Activated T-helper 1 cell treated with anti-CD3 and anti-CD28 coated beads, Interleukin-12 subunit alpha, Interleukin-12 subunit beta, Interleukin-2, Interleukin-4 antibody, amounts not matched to agents 30 ng/mL and 10 ng/mL and 1 ng/mL, durations not matched to agents 14 hours and 24 hours and 36 hours (primary cell): ENCODE data around the gene MEP1B. TPM values are rescaled to one million over a fixed set of nuclear protein-coding genes. Genes with fewer than 3 reads are reported as not detected.
"Not testable (repeated sequence)": the region's sequence is repeated elsewhere in the genome, so short reads cannot be mapped to it uniquely, and the experiment has no call there.

Experiments used
- DNase-seq: peaks from one replicate; pipeline ENCODE4 v3.0.0; 2021; ENCODE audit warnings: low spot score
- H3K27ac Mint-ChIP-seq: one replicate; pipeline ENCODE4 v1.8.0; 2021; ENCODE audit warnings: mild to moderate bottlenecking, mixed read lengths
- H3K27me3 Mint-ChIP-seq: one replicate; pipeline ENCODE4 v1.8.0; 2022; ENCODE audit warnings: mild to moderate bottlenecking, moderate library complexity, mixed read lengths; ENCODE audit not compliant: insufficient read depth
- H3K36me3 Mint-ChIP-seq: one replicate; pipeline ENCODE4 v1.8.0; 2021; ENCODE audit warnings: low read depth, mixed read lengths
- H3K4me1 Mint-ChIP-seq: one replicate; pipeline ENCODE4 v1.8.0; 2021; ENCODE audit warnings: low read depth, mixed read lengths
- H3K4me3 Mint-ChIP-seq: one replicate; pipeline ENCODE4 v1.8.0; 2021; ENCODE audit warnings: mild to moderate bottlenecking, moderate library complexity, mixed read lengths
- H3K9me3 Mint-ChIP-seq: one replicate; pipeline ENCODE4 v1.8.0; 2021; ENCODE audit warnings: mixed read lengths
- intact Hi-C: fragments of 100-400 bp; cut with micrococcal nuclease; formaldehyde crosslinking; loops from one replicate; pipeline ENCODE4 v1.15.1; 2024
- total RNA-seq: library from RNA; stranded (reverse); gene quantifications from 2 replicates; pipeline ENCODE4 v1.2.3, GENCODE V29; 2022

The MEP1B gene
- total RNA-seq, 1 donor from 2014 or later: not detected

GRCh38 chr18:32176745-32177144, 13.1 kb upstream of the MEP1B start:
- DNase-seq, H3K4me3 Mint-ChIP-seq, intact Hi-C loops, H3K4me1 Mint-ChIP-seq, H3K27ac Mint-ChIP-seq, H3K9me3 Mint-ChIP-seq, H3K36me3 Mint-ChIP-seq, H3K27me3 Mint-ChIP-seq: not testable (repeated sequence)

- no peaks in the 10 kb centered on the region for H3K27me3 Mint-ChIP-seq
- intact Hi-C loops: no loop called here
- H3K36me3 Mint-ChIP-seq: no peaks in the 10 kb centered on the region
- no peaks in the 10 kb centered on the region for H3K4me1 Mint-ChIP-seq
- DNase-seq: no peak
- no peaks in the 10 kb centered on the region for H3K9me3 Mint-ChIP-seq
- H3K4me3 Mint-ChIP-seq: no peak overlapping the region
- H3K27ac Mint-ChIP-seq: no peak overlapping the region
Measured at GRCh38 chr18:32177530-32177929, 12.3 kb upstream of the MEP1B start.

GRCh38 chr18:32183503-32183902, 6.3 kb upstream of the MEP1B start:
- no peak for DNase-seq
- no peaks in the 10 kb centered on the region for H3K36me3 Mint-ChIP-seq
- H3K4me1 Mint-ChIP-seq: no peaks in the 10 kb centered on the region
- no peak overlapping the region for H3K4me3 Mint-ChIP-seq
- intact Hi-C loops: no loop called here
- no peaks in the 10 kb centered on the region for H3K27me3 Mint-ChIP-seq
- peaks cover 8% of the 10 kb centered on the region for H3K9me3 Mint-ChIP-seq
- no peak overlapping the region for H3K27ac Mint-ChIP-seq

GRCh38 chr18:32190209-32190608, 370 bp downstream of the MEP1B start:
- no peaks in the 10 kb centered on the region for H3K9me3 Mint-ChIP-seq
- no peak overlapping the region for H3K4me3 Mint-ChIP-seq
- intact Hi-C loops: no loop called here
- no peak overlapping the region for H3K27ac Mint-ChIP-seq
- no peak for DNase-seq
- H3K36me3 Mint-ChIP-seq: no peaks in the 10 kb centered on the region
- no peaks in the 10 kb centered on the region for H3K27me3 Mint-ChIP-seq
- H3K4me1 Mint-ChIP-seq: no peaks in the 10 kb centered on the region

DNA sequence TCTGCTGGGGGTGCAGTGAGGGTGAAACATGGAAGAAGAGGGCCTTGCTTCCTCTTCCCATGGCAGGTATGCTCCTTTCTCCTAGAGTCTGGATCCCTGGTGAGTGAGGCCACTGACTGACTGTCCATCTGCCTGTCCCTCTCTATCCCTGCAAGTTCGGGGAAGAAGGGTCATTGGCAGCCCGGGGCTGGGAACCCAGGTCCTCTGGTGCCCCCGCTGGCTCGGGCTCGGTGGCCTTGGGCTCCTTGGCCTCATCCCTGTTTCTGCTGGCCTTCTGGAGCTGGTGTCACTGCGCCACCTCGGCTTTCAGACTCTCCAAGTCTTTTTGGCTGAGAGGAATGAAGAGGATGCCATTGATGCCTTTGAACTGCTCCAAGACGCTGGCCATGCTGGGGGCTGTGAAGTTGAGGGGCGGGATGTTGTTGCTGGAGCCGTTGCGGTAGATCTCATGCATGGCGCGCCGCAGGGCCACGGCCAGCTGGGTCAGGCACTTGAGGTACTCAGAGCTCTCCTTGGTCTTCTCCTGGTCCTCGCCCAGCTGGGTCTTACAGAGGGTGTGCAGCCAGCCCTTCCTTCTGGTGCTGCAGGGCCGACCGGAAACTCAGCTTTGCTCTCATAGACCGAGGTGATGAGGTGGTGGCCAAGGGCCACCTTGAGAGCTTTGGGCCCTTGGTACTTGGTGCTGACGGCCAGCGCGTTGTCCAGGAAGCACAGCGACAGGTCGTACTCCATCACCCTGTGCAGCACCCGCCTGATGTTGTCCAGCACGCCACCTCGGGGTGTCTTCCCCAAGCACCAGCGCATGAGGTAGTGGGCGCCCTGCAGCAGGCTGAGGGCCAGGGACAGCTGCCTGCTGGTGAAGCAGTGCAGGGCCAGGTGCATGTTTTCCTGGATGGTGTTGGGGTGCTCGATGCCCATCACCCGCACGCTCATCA, 6.3 kb downstream of the MEP1B start:
- Mint-ChIP-seq H3K27me3 (no peaks in the 10 kb centered on the region), H3K9me3 (no peaks in the 10 kb centered on the region), H3K36me3 (no peaks in the 10 kb centered on the region), H3K4me1 (no peaks in the 10 kb centered on the region), H3K27ac (no peak overlapping the region), H3K4me3 (no peak overlapping the region)
- intact Hi-C loops: no loop called here
- no peak for DNase-seq

GRCh38 chr18:32200766-32201165, 10.9 kb downstream of the MEP1B start:
- Mint-ChIP-seq H3K4me3 (no peak overlapping the region), H3K36me3 (no peaks in the 10 kb centered on the region), H3K9me3 (no peaks in the 10 kb centered on the region), H3K4me1 (no peaks in the 10 kb centered on the region), H3K27me3 (peaks cover 4% of the 10 kb centered on the region), H3K27ac (no peak overlapping the region)
- intact Hi-C loops: no loop called here
- no peak for DNase-seq

- no peak overlapping the region for H3K27ac Mint-ChIP-seq
- no peaks in the 10 kb centered on the region for H3K36me3 Mint-ChIP-seq
- H3K9me3 Mint-ChIP-seq: no peaks in the 10 kb centered on the region
- no peak for DNase-seq
- H3K4me3 Mint-ChIP-seq: no peak overlapping the region
- H3K27me3 Mint-ChIP-seq: peaks cover 6% of the 10 kb centered on the region
- intact Hi-C loops: no loop called here
- no peaks in the 10 kb centered on the region for H3K4me1 Mint-ChIP-seq
Measured at GRCh38 chr18:32201948-32202672, 12.3 kb downstream of the MEP1B start.

- no peak for DNase-seq
- intact Hi-C loops: no loop called here
- Mint-ChIP-seq H3K9me3 (no peaks in the 10 kb centered on the region), H3K4me3 (no peak overlapping the region), H3K27ac (no peak overlapping the region), H3K27me3 (peaks cover 8% of the 10 kb centered on the region), H3K4me1 (no peaks in the 10 kb centered on the region), H3K36me3 (no peaks in the 10 kb centered on the region)
Measured at GRCh38 chr18:32208023-32208422, 18.2 kb downstream of the MEP1B start.

DNA sequence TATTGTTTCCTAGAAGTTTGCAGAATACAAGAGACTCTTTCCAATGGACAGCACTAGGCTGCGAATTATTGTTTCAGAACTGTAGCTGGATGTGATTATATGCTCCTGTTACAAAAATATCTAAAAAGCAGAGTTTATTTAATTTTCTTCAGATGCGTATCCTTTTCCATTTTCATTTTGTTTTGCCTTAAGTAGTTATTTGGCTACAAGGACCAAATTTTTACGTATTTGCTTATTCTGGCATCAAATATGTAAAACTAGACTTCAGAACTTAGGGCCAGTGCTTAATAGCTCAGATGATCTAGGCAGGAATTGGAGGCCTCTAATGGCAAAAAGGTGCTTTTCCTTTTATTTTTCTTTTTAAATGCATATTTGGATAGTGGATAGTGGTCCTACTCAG, 18.7 kb downstream of the MEP1B start:
- intact Hi-C loops: no loop called here
- H3K36me3 Mint-ChIP-seq: no peaks in the 10 kb centered on the region
- no peaks in the 10 kb centered on the region for H3K9me3 Mint-ChIP-seq
- H3K27ac Mint-ChIP-seq: no peak overlapping the region
- H3K4me1 Mint-ChIP-seq: no peaks in the 10 kb centered on the region
- no peak for DNase-seq
- H3K4me3 Mint-ChIP-seq: no peak overlapping the region
- peaks cover 12% of the 10 kb centered on the region for H3K27me3 Mint-ChIP-seq

- no peaks in the 10 kb centered on the region for H3K4me1 Mint-ChIP-seq
- H3K9me3 Mint-ChIP-seq: no peaks in the 10 kb centered on the region
- H3K4me3 Mint-ChIP-seq: no peak overlapping the region
- intact Hi-C loops: loop anchor here (10.0 kb wide), 1 partner anchor 65 kb away; no protein-coding TSS in a partner anchor
- DNase-seq: no peak
- H3K27me3 Mint-ChIP-seq: peaks cover 12% of the 10 kb centered on the region
- no peaks in the 10 kb centered on the region for H3K36me3 Mint-ChIP-seq
- no peak overlapping the region for H3K27ac Mint-ChIP-seq
Measured at GRCh38 chr18:32209685-32210445, 20.0 kb downstream of the MEP1B start.

GRCh38 chr18:32213693-32214092, 23.9 kb downstream of the MEP1B start:
- DNase-seq: no peak
- intact Hi-C loops: loop anchor here (10.0 kb wide), 1 partner anchor 61 kb away; no protein-coding TSS in a partner anchor
- H3K4me3 Mint-ChIP-seq: no peak overlapping the region
- no peaks in the 10 kb centered on the region for H3K4me1 Mint-ChIP-seq
- no peaks in the 10 kb centered on the region for H3K9me3 Mint-ChIP-seq
- H3K27me3 Mint-ChIP-seq: peaks cover 6% of the 10 kb centered on the region
- H3K27ac Mint-ChIP-seq: no peak overlapping the region
- no peaks in the 10 kb centered on the region for H3K36me3 Mint-ChIP-seq

DNA sequence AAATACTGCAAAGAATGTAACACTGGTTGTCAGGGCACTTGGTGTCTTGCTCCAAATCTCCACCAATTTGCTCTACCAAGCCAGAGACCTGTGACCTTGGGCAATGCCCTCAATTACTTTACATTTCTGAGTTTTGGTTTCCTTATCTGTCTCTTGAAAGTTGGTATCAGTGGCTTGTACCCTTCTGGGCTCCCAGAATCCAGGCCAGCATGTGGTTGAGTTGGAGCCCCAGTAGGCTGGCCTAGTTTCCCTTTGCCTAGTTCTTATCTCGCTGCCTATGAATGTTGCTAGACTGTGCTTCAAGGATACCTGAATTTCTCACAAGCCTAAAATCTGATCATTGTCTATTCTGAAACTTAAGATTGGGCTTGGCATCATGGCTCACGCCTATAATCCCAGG, 26.6 kb downstream of the MEP1B start:
- Mint-ChIP-seq H3K27ac (no peak overlapping the region), H3K27me3 (peaks cover 6% of the 10 kb centered on the region), H3K4me3 (no peak overlapping the region), H3K9me3 (no peaks in the 10 kb centered on the region), H3K4me1 (no peaks in the 10 kb centered on the region), H3K36me3 (no peaks in the 10 kb centered on the region)
- DNase-seq: no peak
- intact Hi-C loops: loop anchor here (10.0 kb wide), 1 partner anchor 58 kb away; no protein-coding TSS in a partner anchor
